H1 (cell line): Measurements from ENCODE around the gene WDFY1. TPM values are rescaled to one million over a fixed set of nuclear protein-coding genes. Genes with fewer than 3 reads are reported as not detected.

Source experiments
- ASH2L ChIP-seq: fragments of 200-600, 300-600 bp; sonication (generic); IDR thresholded peaks from one replicate; pipeline ENCODE4 v1.7.1; 2017; ENCODE audit warnings: low read length
- CHD2 ChIP-seq: IDR thresholded peaks from 2 replicates; pipeline ENCODE4 v1.6.1; 2012; ENCODE audit warnings: low read length, improper control_type of control experiment
- EGR1 ChIP-seq: IDR thresholded peaks from 2 replicates; pipeline ENCODE4 v1.6.1; 2011; ENCODE audit warnings: low read depth, low read length, borderline replicate concordance
- JUND ChIP-seq: IDR thresholded peaks from 2 replicates; pipeline ENCODE4 v1.6.1; 2011; ENCODE audit warnings: mild to moderate bottlenecking, improper control_type of control experiment, low read length
- MAFK ChIP-seq: IDR thresholded peaks from 2 replicates; pipeline ENCODE4 v1.6.1; 2012; ENCODE audit warnings: low read depth, mild to moderate bottlenecking, improper control_type of control experiment, low read length
- SIX5 ChIP-seq: IDR thresholded peaks from 2 replicates; pipeline ENCODE4 v1.6.1; 2011; ENCODE audit warnings: mild to moderate bottlenecking, low read depth, low read length
- TEAD4 ChIP-seq: IDR thresholded peaks from 2 replicates; pipeline ENCODE4 v1.6.1; 2012; ENCODE audit warnings: low read depth, low read length, inconsistent platforms, mixed read lengths
- polyA plus RNA-seq, 7 experiments: library from polyadenylated mRNA; depleted of rRNA in 3 of 7; stranded (reverse) in 5 of 7; unstranded in 2 of 7; fragments of >200 nt in 5 of 7; fragments of 200-250 nt in 2 of 7; gene quantifications; 1 replicate in 5 of 7; 2 replicates in 1 of 7; 4 replicates in 1 of 7; pipeline versions ENCODE4 v1.2.1 to v1.2.3, GENCODE V29; 2011 to 2013; ENCODE audit warnings: missing spikeins in 2 of 7, mixed read lengths in 2 of 7
- total RNA-seq: library from RNA; stranded (reverse); fragmentation: NEBNext Ultra II Directional; extraction: Animal tissue kit (Norgen Biotek cat#: 25700); gene quantifications from 2 replicates; pipeline ENCODE4 v1.2.1, GENCODE V29; 2021
- TF ChIP-seq, protein P1 (sequence below): fragments of 300-600 bp; sonication (generic); IDR thresholded peaks from 2 replicates; pipeline ENCODE4 v1.7.1; 2012; ENCODE audit warnings: low read length, moderate library complexity, mild to moderate bottlenecking, inconsistent platforms; ENCODE audit not compliant: insufficient replicate concordance
- TF ChIP-seq, protein P2 (sequence below): IDR thresholded peaks from 2 replicates; pipeline ENCODE4 v1.6.1; 2012; ENCODE audit warnings: inconsistent platforms
- TF ChIP-seq, protein P3 (sequence below): IDR thresholded peaks from 2 replicates; pipeline ENCODE4 v1.6.1; 2012; ENCODE audit warnings: inconsistent platforms

The WDFY1 gene
- total and polyA plus RNA-seq, 2 of the 8 experiments (the other 6 are each of a cell fraction or from before 2014, with no cell fraction given): 68.4 to 94.7 TPM

DNA sequence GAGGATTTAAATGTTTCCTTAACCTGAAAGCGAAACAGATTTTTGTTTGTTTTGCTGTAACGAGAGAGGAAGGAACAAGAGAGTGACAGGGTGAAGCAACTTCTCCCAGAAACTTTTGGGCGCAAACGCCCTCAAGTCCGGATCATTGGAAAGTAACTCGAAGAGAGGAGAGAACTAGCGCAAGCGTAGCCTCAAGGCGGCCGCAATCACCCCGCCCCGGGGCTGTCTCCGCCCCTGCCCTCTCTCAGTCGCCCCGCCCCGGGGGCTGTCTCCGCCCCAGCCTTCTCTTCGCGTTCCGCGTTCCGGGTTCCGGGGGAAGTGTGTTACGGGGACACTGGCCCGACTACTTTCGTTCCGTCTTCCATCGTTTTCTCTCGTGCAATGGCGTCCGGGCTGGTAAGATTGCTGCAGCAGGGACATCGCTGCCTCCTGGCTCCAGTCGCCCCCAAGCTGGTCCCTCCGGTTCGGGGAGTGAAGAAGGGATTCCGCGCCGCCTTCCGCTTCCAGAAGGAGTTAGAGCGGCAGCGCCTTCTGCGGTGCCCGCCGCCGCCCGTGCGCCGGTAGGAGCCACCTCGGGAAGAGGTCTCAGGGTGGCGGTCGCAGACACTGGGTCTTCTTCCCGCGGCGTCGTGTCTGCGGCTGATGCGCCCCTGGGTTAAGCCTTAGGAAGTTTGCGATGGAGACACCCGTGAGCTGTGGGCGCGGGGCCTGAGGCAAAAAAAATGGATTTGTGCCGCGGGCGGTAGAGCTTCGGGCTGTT lies 12.1 kb upstream of the WDFY1 start, which contains the start of gene MRPL44 (continued):
- TF ChIP-seq, protein P1, sequence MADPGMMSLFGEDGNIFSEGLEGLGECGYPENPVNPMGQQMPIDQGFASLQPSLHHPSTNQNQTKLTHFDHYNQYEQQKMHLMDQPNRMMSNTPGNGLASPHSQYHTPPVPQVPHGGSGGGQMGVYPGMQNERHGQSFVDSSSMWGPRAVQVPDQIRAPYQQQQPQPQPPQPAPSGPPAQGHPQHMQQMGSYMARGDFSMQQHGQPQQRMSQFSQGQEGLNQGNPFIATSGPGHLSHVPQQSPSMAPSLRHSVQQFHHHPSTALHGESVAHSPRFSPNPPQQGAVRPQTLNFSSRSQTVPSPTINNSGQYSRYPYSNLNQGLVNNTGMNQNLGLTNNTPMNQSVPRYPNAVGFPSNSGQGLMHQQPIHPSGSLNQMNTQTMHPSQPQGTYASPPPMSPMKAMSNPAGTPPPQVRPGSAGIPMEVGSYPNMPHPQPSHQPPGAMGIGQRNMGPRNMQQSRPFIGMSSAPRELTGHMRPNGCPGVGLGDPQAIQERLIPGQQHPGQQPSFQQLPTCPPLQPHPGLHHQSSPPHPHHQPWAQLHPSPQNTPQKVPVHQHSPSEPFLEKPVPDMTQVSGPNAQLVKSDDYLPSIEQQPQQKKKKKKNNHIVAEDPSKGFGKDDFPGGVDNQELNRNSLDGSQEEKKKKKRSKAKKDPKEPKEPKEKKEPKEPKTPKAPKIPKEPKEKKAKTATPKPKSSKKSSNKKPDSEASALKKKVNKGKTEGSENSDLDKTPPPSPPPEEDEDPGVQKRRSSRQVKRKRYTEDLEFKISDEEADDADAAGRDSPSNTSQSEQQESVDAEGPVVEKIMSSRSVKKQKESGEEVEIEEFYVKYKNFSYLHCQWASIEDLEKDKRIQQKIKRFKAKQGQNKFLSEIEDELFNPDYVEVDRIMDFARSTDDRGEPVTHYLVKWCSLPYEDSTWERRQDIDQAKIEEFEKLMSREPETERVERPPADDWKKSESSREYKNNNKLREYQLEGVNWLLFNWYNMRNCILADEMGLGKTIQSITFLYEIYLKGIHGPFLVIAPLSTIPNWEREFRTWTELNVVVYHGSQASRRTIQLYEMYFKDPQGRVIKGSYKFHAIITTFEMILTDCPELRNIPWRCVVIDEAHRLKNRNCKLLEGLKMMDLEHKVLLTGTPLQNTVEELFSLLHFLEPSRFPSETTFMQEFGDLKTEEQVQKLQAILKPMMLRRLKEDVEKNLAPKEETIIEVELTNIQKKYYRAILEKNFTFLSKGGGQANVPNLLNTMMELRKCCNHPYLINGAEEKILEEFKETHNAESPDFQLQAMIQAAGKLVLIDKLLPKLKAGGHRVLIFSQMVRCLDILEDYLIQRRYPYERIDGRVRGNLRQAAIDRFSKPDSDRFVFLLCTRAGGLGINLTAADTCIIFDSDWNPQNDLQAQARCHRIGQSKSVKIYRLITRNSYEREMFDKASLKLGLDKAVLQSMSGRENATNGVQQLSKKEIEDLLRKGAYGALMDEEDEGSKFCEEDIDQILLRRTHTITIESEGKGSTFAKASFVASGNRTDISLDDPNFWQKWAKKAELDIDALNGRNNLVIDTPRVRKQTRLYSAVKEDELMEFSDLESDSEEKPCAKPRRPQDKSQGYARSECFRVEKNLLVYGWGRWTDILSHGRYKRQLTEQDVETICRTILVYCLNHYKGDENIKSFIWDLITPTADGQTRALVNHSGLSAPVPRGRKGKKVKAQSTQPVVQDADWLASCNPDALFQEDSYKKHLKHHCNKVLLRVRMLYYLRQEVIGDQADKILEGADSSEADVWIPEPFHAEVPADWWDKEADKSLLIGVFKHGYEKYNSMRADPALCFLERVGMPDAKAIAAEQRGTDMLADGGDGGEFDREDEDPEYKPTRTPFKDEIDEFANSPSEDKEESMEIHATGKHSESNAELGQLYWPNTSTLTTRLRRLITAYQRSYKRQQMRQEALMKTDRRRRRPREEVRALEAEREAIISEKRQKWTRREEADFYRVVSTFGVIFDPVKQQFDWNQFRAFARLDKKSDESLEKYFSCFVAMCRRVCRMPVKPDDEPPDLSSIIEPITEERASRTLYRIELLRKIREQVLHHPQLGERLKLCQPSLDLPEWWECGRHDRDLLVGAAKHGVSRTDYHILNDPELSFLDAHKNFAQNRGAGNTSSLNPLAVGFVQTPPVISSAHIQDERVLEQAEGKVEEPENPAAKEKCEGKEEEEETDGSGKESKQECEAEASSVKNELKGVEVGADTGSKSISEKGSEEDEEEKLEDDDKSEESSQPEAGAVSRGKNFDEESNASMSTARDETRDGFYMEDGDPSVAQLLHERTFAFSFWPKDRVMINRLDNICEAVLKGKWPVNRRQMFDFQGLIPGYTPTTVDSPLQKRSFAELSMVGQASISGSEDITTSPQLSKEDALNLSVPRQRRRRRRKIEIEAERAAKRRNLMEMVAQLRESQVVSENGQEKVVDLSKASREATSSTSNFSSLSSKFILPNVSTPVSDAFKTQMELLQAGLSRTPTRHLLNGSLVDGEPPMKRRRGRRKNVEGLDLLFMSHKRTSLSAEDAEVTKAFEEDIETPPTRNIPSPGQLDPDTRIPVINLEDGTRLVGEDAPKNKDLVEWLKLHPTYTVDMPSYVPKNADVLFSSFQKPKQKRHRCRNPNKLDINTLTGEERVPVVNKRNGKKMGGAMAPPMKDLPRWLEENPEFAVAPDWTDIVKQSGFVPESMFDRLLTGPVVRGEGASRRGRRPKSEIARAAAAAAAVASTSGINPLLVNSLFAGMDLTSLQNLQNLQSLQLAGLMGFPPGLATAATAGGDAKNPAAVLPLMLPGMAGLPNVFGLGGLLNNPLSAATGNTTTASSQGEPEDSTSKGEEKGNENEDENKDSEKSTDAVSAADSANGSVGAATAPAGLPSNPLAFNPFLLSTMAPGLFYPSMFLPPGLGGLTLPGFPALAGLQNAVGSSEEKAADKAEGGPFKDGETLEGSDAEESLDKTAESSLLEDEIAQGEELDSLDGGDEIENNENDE: peak; percentile 73
- no peak for TF ChIP-seq CHD2
- TF ChIP-seq, protein P2, sequence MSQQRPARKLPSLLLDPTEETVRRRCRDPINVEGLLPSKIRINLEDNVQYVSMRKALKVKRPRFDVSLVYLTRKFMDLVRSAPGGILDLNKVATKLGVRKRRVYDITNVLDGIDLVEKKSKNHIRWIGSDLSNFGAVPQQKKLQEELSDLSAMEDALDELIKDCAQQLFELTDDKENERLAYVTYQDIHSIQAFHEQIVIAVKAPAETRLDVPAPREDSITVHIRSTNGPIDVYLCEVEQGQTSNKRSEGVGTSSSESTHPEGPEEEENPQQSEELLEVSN: no peak
- TF ChIP-seq JUND: peak; percentile 57; the same call in 1 of the 2 replicates
- TF ChIP-seq SIX5: peak; percentile 44; the same call in 1 of the 2 replicates
- TF ChIP-seq EGR1: peak; percentile 68; the same call in 1 of the 2 replicates
- peak; percentile 100 for TF ChIP-seq ASH2L
- TF ChIP-seq TEAD4: peak; percentile 86
- no peak for TF ChIP-seq MAFK
- TF ChIP-seq, protein P3, sequence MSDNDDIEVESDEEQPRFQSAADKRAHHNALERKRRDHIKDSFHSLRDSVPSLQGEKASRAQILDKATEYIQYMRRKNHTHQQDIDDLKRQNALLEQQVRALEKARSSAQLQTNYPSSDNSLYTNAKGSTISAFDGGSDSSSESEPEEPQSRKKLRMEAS: peak; percentile 76; the same call in 1 of the 2 replicates
